ENCODE measurements around the gene ITGB4. TPM values are rescaled to one million over a fixed set of nuclear protein-coding genes. Genes with fewer than 3 reads are reported as not detected.

Gene ITGB4
- total RNA-seq, 1 donor from 2014 or later = 13.9 TPM

DNA sequence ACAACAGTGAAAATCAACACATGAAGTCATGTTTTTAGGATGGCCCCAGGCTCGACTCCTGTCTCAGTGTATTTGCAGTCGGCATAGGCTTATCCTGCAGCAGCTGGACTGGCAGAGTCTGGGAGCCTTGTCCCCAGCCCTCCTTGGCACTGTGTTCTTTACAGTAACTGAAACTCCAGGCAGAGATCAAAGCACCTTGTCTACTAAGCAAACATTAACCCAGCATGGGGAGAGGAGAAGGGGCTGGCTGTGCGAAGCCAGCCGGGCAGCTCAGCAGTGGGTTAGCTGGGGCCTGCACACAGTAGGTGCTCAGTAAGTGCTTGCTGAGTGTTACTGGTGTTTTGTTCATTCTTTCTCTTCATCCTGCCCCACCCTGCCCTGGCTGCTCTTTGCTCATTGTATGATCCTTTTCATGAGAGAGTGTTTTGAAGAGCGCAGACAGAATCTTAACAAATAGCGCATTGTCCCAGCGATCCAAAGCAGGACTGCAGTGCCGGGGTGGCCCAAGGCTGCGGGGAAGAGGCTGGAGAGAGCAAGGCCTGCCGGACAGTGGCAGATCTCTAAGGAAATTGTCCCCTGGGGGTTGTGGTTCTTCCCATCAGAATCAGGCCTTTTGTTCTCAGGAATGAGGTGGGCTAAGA is 23.5 kb upstream of the ITGB4 start:
- no peak for DNase-seq (ENCODE audit: low spot score)

DNA sequence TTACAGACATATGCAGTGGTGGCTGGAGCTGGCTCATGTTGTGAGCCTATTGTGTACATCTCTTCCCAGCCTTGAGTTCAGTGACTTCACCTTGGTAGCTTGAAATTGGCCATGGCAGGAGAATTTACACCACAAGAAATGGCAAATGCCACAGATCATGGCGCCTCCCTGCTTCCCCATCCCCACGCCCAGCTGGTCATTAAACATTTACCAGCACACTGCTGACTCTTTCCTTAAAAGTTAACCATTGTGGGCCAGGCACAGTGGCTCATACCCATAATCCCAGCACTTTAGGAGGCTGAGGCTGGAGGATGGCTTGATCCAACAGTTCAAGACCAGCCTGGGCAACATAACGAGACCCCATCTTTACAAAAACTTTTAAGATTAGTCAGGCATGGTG is 22.6 kb upstream of the ITGB4 start:
- DNase-seq (ENCODE audit: low spot score) = no peak

DNA sequence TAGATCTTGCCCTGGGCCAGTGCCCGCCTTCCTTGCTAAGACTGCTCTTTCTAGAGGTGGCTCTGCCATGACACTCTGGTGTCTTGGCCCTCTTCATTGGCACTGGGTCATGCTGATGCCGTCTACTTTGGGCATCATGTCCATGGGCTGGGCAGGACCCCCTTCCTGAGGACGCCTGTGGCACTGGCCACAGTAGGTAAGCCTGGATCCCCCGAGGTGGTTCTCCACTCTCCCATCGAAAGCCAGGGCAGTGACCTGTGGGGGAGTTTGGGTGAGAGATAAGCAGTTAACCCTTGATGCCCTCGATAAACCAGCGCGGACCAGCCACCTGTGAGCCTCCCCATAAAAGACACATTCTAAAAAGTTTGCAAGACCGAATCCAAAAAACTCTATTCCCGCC is 20.0 kb upstream of the ITGB4 start:
- no peak for DNase-seq (ENCODE audit: low spot score)

DNA sequence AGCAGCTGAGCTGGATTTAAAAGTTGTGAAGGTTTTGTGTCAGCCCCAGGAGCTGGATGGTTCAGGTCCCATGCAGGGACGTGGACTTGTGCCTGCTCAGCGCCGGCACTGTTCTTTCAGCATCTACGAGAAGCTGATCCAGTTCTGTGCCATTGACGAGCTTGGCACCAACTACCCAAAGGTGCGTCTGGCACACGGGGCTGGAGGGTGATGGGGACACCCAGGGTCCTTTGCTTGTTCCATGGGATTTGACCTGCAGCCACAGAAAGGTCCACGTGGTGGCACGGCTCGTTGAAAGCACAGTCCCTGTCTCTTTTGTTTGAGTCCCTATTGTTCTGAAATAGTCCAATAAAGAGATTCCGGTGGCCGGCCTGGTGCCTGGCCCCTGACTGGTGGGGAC is 18.1 kb upstream of the ITGB4 start:
- DNase-seq (ENCODE audit: low spot score) = no peak

DNA sequence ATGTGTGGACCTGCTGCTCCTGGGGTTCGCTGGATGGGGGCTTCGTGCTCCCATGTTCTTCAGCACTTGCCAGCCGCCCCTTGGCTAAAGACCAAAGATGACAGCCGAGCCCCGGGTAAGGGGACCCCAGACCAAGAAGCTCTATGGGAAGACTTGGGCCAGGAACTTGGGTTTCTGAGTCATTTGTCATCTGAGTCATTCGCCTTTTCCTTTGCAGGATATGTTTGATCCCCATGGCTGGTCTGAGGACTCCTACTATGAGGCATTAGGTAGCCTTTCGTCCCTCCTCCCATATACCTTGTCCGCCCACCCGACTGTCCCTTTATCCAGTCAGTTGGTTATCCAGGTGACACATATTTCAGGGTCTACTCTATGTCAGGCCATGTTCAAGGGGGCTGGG is 17.7 kb upstream of the ITGB4 start:
- DNase-seq (ENCODE audit: low spot score) = no peak

DNA sequence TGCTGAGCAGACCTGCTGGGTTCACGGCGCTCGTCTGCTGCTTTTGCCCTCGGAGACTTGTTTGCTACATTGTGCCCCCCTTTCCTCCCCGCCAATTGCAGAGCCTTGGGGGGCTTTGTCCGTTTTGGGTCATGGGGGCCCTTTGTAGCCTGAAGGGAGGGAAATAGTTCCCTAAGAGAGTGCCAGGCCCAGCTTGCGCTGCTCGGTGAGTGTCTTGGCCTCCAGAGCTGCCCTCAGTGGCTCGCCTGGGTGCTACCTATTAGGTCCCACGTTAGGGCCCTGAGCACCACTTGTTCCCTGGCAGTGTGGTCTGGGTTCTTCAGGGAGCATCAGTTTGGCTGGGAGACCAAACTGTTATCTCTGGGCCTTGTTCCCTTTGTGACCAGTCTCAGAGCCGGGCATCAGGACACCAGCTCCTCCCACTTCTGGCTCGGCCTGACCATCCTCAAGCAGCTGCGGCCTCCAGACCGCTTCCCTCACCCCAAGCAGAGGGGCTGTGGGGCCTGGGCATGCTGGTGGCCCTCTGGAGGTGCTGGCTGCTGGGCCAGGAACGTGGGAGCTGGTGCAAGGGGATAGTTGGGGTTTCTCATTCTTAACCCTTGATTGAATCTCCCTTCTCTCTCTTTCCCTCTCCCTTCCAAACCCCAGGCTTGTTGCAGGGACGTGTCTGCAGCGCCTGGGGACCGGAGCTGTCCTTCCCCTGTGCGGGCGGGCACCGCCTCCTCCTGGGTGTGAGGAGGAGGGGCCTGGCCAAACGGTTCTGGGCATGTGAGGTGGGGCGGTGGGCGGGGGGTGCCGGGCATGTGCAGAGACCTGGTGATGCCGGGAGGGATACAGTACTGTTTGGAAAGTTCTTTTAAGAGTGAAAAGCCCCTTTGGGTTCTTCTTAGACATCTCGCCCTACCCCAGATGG is 16.0 kb upstream of the ITGB4 start:
- DNase-seq (ENCODE audit: low spot score) = no peak

DNA sequence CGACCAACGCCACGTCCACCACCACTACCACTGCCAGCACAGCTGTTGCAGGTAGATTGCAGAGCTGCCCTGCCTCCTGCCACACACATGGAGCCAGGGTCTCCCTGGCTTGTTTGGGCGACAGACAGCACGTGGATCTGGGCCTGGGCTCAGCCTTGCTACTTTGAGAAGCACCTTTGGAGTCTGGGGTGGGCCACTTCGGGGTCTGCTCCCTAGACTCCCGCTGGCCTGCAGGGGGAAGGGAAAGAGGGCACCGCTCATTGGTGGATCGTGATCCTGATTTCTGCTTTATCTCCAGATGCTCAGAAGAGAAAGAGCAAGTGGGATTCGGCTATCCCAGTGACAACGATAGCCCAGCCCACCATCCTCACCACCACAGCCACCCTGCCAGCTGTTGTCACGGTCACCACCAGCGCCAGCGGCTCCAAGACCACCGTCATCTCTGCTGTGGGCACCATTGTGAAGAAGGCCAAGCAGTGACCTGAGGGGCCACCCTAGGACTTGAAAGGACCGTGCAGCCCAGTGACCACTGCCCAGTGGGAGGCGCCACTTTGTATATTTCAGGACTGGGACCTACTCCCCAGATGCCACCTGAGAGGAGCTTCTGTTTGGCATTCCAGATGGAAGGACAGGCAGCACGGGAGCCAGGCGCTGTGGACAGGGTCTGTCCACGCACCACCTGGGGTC is 15.1 kb upstream of the ITGB4 start:
- DNase-seq (ENCODE audit: low spot score) = no peak

DNA sequence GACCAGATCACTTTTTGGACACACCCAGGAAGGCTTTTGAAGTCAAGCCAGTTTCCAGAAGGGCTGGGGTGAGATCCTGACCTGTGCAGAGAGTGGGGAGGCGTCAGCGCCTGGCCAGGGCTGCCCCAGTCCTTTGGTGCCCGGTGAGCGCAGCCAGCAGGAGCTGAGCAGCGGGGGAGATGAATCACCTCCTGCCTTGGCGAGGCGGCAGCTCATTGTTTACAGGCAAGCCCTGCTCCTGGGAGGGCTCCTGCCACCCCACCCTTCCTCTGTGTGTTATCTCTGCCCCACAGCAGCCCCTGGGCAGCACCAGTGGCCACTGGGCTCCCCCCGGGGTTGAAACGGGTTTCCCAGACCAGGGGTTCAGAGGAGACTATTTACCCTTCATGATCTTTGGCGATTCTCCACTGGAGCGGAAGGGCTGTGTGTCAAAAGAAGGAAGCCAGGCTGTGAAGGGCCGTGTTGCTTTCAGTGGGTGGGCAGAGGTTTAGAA is 14.1 kb upstream of the ITGB4 start:
- no peak for DNase-seq (ENCODE audit: low spot score)

DNA sequence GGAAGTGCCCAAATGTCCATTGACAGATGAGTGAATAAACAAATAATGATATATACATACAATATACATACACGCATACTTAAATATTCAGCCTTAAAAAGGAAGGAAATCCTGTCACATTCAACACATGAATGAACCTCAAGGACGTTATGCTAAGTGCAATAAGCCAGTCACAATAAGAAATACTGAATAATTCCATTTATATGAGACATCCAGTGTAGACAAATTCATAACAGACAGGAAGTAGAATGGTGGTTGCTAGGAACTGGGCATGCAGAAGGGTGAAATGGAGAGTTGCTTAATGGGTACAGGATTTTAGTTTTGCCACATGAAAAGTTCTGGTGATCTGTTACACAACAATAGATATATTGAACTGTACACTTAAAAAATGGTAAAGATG is 8.8 kb upstream of the ITGB4 start:
- DNase-seq (ENCODE audit: low spot score) = no peak

DNA sequence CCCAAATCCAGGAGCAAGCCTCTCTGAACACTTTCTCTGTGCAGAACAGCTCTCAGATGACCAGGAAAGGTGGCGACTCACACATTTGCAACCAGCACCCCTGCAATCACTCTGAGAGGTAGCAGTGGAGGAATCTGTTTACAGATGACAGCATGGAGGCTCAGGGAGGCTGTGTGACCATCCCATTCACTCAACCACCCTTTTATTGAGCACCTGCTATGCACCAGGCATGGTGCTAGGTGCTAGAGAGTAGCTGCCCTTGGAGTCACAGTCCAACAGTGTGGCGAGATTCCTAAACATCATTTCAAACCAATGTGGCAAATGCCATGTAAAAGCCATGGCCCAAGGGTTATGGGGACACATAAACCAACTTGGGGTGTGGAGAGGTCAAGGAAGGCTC is 1.5 kb upstream of the ITGB4 start:
- no peak for DNase-seq (ENCODE audit: low spot score)

DNA sequence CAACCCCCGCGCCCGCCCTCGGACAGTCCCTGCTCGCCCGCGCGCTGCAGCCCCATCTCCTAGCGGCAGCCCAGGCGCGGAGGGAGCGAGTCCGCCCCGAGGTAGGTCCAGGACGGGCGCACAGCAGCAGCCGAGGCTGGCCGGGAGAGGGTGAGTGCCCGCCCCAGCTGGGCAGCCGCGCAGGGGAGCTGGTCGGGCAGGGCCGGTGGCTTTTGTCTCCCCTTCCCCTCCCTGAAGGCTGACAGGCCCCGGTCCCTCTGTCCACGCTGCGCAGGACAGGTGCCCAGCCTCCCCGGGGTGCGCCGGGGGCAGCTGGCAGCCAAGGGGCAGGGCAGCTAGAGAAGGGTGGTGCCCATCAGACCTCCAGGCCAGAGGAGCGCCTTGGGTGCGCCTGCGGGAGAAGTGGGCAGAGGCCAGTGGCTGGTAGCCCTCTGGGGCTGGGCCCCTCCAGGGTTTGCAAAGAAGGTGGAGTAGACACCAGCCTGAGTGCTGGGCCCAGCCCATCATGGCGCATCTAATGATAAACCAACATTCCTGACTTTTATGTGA is 278 bp downstream of the ITGB4 start:
- no peak for DNase-seq (ENCODE audit: low spot score)

DNA sequence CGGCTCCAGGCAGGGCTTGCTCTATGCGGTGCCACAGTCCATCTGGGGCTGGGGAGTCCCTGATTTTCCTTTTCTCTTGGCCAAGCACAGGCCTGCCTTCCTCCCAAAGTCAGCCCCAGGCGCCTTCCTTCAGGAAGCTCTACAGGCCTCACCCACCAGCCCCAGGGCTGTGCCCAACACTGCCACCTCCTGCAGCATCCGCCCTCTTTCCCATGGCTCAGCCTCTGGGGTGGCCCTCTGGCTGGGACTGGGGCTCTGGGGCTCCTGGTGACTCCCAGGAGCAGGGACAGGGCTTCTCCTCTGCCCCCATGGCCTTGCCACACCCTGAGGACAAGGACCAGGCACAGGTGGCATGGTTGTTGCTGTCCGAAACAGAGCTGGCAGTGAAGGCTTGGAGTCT is 817 bp downstream of the ITGB4 start:
- DNase-seq (ENCODE audit: low spot score) = no peak

DNA sequence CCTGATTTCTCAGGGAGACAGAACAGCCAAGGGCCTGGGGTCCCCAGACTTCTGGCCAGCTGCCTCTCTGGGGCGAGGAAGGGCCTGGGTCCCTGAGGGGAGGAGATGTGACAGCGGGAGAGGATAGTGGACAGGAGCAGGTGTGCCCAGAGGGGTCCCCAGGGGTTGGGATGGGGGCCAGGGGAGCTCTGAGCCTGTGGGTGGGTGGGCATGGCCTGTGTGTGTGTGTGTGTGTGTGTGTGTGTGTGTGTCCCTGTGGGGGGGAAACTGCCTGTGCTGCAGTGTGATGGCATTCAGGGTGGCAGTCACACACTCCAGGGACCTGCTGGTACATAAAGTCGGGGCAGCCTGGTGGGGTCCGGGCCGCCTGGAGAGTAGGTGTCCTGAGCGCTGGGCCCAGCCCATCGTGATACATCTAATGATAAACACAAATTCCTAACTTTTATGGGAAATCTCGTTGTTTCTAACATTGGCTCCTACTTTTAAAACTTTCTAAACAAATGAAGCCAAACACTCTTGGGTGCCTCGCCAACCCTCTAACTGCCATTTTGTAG is 1.4 kb downstream of the ITGB4 start:
- DNase-seq (ENCODE audit: low spot score) = no peak

DNA sequence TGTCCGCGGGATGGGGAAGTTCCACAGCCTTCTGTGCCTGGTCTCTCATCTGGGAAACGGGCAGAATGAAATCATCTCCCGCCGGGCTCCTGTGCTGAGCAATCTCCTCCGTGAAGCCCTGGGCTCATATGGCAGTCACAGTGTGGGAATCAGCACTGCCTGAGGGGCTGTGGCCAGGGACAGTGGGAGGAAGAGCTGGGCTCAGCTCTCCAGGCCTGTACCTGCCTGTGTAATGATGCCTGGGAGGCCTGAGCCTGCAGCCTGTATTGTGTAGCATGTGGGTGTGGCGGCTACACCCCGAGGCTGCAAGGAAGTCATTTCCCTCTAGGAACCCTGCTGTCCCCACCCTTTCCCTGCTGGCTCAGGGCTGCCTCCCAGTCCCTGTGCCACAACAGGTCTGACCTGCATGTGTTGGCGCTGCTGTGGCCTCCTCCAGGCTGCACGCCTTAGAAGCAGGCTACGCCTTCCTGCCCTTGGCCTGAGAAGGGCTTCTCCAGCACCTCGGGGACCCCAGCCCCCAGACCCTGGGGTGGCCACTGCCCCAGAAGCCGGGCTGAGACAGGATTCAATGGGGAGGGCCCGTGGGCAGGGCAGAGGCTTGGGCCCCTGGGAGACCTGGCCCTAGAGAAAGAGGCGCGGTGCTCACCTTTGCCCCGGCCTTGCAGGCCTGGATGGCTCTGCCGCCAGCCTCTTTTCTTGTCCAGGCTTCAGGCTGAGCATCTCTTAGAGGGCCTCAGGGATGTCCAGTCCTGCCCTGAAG is 2.1 kb downstream of the ITGB4 start:
- no peak for DNase-seq (ENCODE audit: low spot score)

DNA sequence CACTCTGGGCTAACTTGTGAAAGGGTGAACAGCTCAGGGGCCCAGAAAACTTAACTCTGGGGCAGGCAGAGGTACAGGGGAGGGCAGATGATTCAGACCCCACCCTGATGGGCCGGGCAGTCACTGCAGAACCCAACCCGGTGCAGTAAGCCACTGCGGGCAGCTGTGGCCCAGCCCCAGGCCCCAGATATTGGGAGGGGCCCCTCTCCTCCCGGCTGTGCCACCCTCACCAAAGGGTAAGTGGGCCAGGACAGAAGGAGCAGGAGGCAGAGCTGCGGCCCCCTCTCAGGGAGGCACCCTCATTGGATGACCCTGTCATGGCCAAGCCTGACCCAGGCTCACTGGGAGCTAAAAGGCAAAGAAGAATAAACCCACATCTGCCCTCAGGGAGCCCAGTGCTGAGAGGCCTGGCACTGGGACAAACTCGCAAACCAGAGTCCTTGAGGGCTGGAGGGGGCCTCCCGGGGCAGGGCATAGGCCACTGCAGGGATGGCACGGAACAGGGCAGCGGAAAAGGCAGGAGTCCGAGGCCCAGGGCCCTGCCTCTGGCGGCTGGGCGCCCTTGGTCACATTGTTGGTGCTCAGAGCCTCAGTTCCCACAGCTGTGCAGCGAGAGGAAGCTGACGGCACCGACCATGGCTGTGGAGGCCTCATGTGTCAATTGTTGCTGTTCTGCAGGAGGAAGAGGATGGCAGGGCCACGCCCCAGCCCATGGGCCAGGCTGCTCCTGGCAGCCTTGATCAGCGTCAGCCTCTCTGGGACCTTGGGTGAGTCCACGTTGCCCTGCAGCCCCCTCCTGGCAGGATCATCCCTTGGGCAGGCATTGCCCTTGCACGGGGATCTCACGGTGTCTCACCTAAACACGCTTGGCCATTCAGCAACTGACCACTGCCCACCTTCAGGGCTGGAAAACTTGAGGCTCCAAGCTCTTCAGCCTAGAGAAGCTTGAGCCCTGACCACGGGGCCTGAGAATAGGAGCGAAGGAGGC is 3.1 kb downstream of the ITGB4 start:
- DNase-seq (ENCODE audit: low spot score) = no peak

DNA sequence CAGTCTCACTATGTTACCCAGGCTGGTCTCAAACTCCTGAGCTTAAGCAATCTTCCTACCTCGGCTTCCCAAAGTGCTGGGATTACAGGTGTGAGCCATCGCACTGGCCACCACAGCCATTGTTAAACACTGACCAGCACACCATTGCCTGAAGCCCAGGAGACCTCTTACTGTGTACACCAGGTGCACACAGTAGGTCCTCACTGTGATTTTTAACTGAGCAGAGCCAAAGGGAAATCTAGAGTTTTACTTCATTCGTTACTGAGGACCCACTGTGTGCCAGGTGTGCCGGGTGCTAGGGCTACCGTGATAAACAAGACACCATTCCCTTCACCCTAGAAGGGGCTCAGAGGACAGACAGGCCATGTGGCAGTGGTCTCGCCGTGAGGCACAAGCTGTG is 4.2 kb downstream of the ITGB4 start:
- DNase-seq (ENCODE audit: low spot score) = no peak

DNA sequence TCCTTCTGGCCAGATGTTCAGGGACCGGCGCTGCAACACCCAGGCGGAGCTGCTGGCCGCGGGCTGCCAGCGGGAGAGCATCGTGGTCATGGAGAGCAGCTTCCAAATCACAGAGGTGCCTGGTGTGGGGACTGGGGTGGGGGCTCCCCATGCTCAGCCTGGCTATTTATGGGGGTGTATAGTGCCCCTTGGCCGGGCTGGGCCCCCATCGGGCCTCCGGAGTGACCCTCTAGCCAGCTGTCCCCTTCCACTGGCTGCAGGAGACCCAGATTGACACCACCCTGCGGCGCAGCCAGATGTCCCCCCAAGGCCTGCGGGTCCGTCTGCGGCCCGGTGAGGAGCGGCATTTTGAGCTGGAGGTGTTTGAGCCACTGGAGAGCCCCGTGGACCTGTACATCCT is 6.1 kb downstream of the ITGB4 start:
- DNase-seq (ENCODE audit: low spot score) = no peak

DNA sequence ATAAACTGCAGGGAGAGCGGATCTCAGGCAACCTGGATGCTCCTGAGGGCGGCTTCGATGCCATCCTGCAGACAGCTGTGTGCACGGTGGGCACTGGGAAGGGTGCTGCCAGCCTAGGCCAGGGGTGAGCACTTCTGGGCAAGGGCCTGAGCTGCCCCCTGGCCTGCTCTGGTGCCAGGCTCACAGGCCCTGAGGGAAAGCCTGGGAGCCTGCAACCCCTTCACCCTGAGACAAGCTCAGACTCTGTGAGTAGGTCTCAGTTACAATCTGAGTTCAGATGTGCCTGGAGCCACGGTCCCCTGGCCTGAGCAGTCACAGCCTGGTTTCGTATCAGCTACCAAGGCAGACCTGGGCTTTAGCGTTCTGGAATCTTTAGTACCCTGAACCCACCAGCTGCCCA is 8.1 kb downstream of the ITGB4 start:
- no peak for DNase-seq (ENCODE audit: low spot score)

DNA sequence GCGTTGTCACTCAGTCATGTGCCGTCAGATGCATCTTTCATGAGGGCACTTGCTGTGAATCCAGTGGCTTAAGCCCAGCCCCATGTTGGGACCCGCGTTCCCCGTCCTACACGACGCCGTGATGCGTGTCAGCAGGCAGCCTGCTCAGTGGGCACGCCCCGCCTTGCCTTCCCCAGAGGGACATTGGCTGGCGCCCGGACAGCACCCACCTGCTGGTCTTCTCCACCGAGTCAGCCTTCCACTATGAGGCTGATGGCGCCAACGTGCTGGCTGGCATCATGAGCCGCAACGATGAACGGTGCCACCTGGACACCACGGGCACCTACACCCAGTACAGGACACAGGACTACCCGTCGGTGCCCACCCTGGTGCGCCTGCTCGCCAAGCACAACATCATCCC is 8.8 kb downstream of the ITGB4 start:
- DNase-seq (ENCODE audit: low spot score) = no peak
